ENCODE measurements around the gene ZNF518B. TPM values are rescaled to one million over a fixed set of nuclear protein-coding genes. Genes with fewer than 3 reads are reported as not detected.

ZNF518B gene
- total and polyA plus RNA-seq, 2 experiments from 2014 or later, result 17.0 to 35.2 TPM

DNA sequence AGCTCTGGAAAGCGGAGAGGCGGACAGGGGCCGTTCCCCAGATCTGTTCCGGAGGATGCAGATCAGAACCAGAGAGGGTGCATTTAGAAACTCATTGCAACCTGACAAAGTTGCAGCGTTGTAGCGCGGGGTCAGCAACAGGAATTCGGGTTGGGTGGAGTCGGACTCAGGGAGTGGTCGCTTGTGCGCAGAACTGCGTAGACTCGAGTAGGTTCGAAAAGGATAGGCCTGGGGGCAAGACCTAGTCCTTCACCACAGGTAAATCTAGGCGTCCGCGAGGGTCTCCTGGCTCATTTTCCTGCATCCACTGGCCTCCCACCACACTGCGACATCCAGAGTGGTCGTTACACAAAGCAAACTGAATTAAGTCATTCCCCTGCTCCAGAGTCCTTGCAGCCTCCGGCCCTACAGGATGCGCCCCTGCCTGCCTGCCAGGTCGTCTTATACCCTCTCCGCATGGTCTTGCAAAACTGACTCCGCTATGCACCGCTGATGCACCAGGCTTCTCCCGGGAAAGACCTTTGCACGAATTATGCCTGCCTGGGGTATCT lies 4.7 kb upstream of the ZNF518B start:
- H3K4me3 ChIP-seq, result peak overlapping the region; percentile 29
- TF ChIP-seq, protein P1, sequence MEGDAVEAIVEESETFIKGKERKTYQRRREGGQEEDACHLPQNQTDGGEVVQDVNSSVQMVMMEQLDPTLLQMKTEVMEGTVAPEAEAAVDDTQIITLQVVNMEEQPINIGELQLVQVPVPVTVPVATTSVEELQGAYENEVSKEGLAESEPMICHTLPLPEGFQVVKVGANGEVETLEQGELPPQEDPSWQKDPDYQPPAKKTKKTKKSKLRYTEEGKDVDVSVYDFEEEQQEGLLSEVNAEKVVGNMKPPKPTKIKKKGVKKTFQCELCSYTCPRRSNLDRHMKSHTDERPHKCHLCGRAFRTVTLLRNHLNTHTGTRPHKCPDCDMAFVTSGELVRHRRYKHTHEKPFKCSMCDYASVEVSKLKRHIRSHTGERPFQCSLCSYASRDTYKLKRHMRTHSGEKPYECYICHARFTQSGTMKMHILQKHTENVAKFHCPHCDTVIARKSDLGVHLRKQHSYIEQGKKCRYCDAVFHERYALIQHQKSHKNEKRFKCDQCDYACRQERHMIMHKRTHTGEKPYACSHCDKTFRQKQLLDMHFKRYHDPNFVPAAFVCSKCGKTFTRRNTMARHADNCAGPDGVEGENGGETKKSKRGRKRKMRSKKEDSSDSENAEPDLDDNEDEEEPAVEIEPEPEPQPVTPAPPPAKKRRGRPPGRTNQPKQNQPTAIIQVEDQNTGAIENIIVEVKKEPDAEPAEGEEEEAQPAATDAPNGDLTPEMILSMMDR (IDR thresholded peaks at IDR 0.05; ENCODE audit: low read depth, low read length), result no peak
- no peak overlapping the region for H3K27ac ChIP-seq
- H3K27me3 ChIP-seq, result peaks cover 44% of the 10 kb centered on the region
- no peak for DNase-seq (ENCODE audit: low read depth in 1 of 2, low spot score in 1 of 2)
- no peaks in the 10 kb centered on the region for H3K36me3 ChIP-seq
- H3K4me1 ChIP-seq (ENCODE audit: low read depth), result no peaks in the 10 kb centered on the region
- H3K9me3 ChIP-seq (ENCODE audit: low read depth), result no peaks in the 10 kb centered on the region

DNA sequence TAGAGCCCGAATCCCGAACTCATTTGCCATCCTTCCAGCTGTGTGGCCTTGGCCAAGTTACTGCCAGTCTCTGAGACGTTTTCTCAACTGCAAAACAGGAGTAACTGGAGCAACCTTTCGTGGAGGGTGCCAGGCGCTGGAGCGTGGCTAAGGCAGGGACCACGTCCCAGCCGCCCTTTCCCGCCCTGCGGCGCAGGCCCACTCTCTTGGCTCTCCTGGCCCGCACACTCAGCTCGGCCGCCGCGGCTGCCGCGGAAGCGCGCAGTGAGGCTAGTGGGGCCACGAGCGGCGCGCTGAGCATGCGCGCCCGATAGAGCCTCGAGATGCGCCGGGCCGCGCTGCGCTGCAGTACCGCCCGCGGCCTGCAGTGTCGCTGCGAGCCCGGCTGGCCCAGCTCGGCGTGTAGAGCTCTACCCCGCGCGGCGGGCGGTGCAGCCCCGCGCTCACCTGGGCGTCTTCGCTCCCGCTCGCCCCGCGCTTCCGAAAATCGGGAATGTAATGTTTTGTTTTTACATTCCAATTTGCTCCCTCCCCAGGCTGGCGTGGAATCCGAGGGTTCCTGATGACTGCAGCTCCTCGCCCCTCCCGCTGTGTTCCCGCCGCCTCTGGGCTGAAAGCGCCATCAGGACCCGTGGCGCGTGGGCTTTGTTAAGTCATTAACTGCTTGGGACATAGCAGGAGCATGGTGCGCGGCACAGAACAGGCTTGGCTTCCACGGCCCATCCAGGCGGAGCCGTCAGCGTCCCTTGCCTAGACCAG lies 4.0 kb upstream of the ZNF518B start:
- H3K4me1 ChIP-seq (ENCODE audit: low read depth), result no peaks in the 10 kb centered on the region
- no peaks in the 10 kb centered on the region for H3K9me3 ChIP-seq (ENCODE audit: low read depth)
- H3K27ac ChIP-seq, result no peak overlapping the region
- peak overlapping the region; percentile 29 for H3K4me3 ChIP-seq
- DNase-seq (ENCODE audit: low read depth in 1 of 2, low spot score in 1 of 2), result peak; percentile 85
- TF ChIP-seq, protein P1 (IDR thresholded peaks at IDR 0.05; ENCODE audit: low read depth, low read length), result peak; percentile 88
- H3K27me3 ChIP-seq, result peaks cover 44% of the 10 kb centered on the region
- H3K36me3 ChIP-seq, result no peaks in the 10 kb centered on the region

DNA sequence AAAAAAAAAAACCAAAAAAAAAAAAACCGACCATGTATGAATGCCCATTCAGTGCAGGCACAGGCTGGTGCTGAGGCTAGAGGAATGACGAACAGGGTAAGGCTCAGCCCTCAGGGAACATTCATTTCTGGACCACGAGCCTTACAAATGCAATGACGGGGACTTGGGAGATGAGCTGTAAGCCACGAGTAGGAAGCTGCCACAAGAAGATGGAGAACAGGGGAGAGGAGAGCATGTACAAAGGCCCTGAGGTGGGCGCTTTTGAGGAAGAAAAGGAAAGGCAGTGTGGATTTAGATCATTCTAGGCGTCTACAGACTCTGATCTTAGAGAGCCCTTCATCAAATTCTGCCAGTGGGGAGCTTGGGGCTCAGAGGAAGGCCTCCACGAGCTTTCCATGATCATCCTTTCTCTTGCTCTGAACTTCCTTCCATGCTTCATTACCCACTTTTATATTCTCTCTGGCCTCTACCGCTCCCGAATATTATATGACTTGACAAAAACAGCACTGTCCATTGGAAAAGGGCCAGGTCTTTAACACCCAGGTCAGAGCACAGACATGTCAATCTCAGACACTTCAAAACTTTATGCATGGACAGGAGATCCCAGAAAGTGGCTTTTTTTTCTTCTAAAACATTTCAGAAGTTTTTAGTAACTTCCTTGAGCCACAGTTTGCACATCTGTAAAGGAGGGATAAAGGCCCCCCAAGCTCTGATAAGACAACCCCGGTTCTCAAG lies 3.3 kb upstream of the ZNF518B start:
- no peak for DNase-seq (ENCODE audit: low read depth in 1 of 2, low spot score in 1 of 2)
- H3K27ac ChIP-seq, result no peak overlapping the region
- H3K9me3 ChIP-seq (ENCODE audit: low read depth), result no peaks in the 10 kb centered on the region
- H3K36me3 ChIP-seq, result no peaks in the 10 kb centered on the region
- peaks cover 44% of the 10 kb centered on the region for H3K27me3 ChIP-seq
- TF ChIP-seq, protein P1 (IDR thresholded peaks at IDR 0.05; ENCODE audit: low read depth, low read length), result no peak
- H3K4me1 ChIP-seq (ENCODE audit: low read depth), result no peaks in the 10 kb centered on the region
- no peak overlapping the region for H3K4me3 ChIP-seq

DNA sequence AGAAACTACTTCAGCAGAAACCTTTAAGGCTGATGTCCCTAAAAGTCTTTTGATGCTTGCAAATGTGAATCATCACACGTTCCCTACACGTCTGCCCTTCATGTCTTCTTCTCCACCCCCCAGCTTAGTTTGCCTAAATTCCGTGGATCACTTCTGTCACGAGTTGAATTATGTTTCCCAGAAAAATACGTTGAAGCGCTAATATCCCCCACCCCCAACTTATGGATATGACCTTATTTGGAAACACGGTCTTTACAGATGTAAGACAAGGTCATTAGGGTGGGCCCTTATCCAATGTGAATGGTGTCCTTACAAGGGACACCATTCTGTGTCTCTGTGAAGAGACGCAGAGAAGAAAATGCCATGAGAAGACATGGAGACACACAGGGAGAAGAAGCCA lies 2.1 kb upstream of the ZNF518B start:
- DNase-seq (ENCODE audit: low read depth in 1 of 2, low spot score in 1 of 2), result no peak
- Histone ChIP-seq H3K27ac (no peak overlapping the region), H3K27me3 (peaks cover 44% of the 10 kb centered on the region), H3K36me3 (no peaks in the 10 kb centered on the region), H3K9me3 (ENCODE audit: low read depth) (no peaks in the 10 kb centered on the region), H3K4me1 (ENCODE audit: low read depth) (no peaks in the 10 kb centered on the region), H3K4me3 (no peak overlapping the region)
- TF ChIP-seq, protein P1 (IDR thresholded peaks at IDR 0.05; ENCODE audit: low read depth, low read length), result no peak

DNA sequence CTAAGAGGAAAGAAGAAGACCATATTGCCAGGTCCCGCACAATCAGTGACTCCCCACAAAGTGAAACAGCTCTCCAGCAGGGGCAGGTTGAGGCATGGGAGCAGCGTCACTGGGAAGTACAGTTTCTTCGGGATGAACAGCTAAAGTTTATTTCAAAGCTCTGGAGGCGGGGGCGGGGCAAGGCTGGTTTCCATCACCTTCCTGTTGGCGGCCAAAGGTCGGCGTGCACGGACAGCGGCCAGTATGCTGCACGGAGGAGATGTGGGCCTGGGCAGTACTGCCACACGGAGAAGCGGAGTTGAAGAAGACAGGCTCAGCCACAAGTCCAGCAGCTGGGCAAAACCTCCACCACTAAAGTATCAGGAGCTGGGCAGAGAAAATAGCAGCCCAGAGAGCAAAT lies 951 bp upstream of the ZNF518B start:
- TF ChIP-seq, protein P1 (IDR thresholded peaks at IDR 0.05; ENCODE audit: low read depth, low read length), result no peak
- no peak overlapping the region for H3K4me3 ChIP-seq
- H3K36me3 ChIP-seq, result no peaks in the 10 kb centered on the region
- no peak overlapping the region for H3K27ac ChIP-seq
- H3K27me3 ChIP-seq, result peaks cover 41% of the 10 kb centered on the region
- no peak for DNase-seq (ENCODE audit: low read depth in 1 of 2, low spot score in 1 of 2)
- H3K4me1 ChIP-seq (ENCODE audit: low read depth), result no peaks in the 10 kb centered on the region
- no peaks in the 10 kb centered on the region for H3K9me3 ChIP-seq (ENCODE audit: low read depth)

All from cardiac muscle cell (in vitro differentiated cells and primary cell).